ENCODE results near the gene SATB2.

The SATB2 gene

DNA sequence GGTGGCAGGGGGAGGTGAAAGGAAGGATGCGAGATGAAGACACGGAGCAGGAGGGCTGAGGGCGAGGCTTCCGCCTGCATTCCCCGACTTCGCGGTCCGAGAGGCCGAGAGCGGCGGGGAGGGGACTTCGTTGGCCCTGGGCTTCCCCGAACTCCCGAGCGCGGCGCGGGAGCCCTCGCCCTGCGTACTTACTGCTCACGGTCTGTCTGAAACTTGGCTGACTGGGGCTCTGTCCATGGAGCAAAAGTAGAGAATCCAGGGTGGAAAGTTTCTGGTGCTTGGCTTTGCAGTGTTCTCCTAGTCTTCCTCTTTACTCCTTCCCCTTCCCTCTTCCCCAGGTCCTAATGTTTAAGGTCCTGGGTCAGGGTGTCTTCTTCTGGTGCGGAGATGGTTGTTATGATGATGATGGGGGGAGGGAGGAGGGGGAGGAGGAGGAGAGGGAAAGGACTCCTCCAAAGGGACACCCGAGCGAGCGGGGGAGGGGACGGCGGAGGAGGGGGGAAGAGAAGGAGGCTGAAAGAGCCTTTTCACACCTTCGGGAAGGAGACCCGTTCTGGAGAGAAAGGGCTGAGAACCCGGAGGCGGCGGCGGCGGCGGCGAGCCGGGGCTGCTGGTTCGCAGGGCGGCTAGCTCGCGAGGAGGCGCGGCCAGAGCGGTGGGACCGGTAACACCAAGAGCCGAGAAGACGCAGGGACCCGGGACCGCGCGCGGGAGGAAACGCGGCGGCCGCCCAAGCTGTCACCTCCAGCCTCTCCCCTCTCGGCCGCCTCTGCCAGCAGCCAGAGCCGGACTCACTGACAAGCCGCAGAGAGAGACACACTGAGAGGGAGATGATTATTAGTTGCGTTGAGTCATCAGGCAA, at the start of gene SATB2:
Gene SATB2, minus strand, starts transcription at position 793 of the 862 bp plus-strand sequence. CDS start 1,902 bp downstream, outside the sequence.
- no peak for DNase-seq (ENCODE audit: low read depth)

GRCh38 chr2:199505755-199506403, 48.1 kb upstream of the SATB2 start:
- DNase-seq (ENCODE audit: low read depth), result no peak

- DNase-seq (ENCODE audit: low read depth), result no peak
Measured at GRCh38 chr2:199503148-199503547, 45.4 kb upstream of the SATB2 start.

DNA sequence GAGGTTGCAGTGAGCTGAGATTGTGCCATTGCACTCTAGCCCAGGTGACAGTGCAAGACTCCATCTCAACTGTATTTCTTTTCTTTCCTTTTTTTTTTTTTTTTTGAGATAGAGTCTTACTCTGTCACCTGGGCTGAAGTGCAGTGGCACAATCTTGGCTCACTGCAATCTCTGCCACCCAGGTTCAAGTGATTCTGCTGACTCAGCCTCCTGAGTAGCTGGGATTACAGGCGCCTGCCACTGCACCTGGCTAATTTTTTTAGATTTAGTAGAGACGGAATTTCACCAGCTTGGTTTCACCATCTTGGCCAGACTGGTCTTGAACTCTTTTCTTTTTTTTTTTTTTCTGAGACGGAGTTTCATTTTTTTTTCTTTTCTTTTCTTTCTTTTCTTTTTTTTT, 41.3 kb upstream of the SATB2 start:
- no peak for DNase-seq (ENCODE audit: low read depth)

DNA sequence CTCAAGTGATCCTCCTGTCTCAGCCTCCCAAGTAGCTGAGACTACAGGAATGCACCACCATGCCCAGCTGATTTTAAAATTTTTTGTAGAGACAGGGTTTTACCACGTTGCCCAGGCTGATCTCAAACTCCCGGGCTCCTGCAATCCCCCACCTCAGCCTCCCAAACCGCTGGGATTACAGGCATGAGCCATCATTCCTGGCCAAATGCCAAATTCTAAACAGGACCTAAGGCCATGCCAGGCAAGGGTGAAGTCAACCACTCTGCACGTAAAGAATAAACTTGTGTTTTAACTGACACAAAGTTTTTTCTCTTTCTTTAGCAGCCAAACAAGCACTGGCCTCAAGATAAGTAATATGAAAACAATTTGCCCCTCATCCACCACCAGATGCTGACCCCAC, 37.4 kb upstream of the SATB2 start:
- DNase-seq (ENCODE audit: low read depth), result no peak

DNA sequence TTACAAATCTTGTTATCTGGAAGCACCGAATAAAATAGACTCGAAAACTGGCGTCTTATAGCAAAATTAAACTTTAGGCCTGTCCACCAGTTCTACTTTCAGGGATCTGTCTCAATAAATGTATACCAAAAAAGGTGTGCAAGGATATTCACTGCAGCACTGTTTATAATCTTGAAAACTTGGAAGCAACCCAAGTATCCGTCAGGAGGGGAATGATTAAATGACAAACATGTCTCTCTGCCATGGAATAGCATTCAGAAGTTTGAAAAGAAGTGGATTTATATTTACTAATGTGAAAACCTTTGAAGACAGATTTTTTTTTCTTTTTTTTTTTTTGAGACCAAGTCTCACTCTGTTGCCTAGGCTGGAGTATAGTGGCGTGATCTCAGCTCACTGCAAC, 32.3 kb upstream of the SATB2 start:
- no peak for DNase-seq (ENCODE audit: low read depth)

- no peak for DNase-seq (ENCODE audit: low read depth)
Measured at GRCh38 chr2:199488772-199489400, 31.1 kb upstream of the SATB2 start.

GRCh38 chr2:199485732-199486335, 28.1 kb upstream of the SATB2 start:
- DNase-seq (ENCODE audit: low read depth), result no peak

DNA sequence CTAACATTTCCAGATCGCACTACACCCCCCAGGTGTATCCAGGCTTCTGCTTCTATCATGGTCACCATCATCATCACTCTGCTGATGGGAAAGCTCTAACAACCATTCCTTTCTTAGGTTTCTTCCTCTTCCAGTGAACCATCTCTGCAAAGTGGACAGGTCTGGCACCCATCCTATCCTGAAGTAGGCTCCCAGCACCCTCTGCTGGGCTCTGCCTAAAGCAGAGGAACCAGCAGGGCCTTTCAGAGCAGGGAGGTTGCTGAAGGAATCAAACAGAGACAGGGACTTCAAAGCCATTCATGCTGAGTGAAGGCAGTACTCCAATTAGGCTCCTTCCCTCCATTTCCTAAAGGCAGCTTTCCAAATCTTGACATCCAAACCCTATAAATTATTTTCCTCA, 27.2 kb upstream of the SATB2 start:
- no peak for DNase-seq (ENCODE audit: low read depth)

DNA sequence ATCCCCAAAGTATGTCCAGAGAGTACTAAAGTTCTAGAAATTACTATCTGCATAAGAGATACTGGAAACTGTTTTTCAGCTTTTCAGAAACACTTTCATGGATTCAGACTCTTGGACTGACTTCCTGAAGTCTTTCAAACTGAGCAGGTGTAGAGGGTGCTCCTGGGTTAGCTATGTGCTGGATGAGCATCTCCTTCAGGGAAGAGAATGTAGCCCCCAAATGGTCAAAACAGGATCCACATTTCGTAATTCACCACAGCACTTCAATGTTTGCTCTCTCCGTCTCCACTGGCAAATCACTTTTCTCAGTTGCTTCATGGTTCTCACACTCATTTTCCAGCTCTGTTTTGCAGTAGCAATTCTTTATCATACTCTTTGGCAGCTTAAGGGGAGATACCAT, 23.2 kb upstream of the SATB2 start:
- no peak for DNase-seq (ENCODE audit: low read depth)

DNA sequence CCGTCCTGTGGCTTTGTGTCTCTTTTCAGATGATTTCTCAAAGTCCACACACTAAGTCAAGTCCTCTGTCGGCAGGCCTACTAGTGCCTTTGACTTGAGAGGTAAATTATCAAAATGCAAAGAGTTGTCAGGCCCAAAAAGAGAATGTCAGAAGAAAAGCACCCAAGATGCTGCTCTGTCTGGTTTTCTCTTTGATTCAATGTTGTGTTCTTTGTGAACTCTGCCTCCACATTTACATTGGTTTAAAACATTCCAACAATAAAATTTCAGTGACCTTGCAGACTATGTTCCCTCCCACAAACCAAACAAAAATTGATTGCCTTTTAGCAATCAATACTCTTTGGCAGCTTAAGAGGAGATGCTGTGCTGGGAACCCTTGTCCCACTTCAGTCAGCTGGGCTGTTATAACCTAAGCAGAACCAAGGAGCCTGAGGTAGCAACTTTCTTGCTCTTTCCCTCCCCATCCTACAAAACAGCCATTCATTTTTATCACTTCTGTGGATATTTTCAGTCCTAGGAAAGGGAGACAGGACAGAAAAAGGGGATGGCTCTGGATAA, 19.6 kb upstream of the SATB2 start:
- no peak for DNase-seq (ENCODE audit: low read depth)

GRCh38 chr2:199471443-199472057, 13.8 kb upstream of the SATB2 start:
- no peak for DNase-seq (ENCODE audit: low read depth)

DNA sequence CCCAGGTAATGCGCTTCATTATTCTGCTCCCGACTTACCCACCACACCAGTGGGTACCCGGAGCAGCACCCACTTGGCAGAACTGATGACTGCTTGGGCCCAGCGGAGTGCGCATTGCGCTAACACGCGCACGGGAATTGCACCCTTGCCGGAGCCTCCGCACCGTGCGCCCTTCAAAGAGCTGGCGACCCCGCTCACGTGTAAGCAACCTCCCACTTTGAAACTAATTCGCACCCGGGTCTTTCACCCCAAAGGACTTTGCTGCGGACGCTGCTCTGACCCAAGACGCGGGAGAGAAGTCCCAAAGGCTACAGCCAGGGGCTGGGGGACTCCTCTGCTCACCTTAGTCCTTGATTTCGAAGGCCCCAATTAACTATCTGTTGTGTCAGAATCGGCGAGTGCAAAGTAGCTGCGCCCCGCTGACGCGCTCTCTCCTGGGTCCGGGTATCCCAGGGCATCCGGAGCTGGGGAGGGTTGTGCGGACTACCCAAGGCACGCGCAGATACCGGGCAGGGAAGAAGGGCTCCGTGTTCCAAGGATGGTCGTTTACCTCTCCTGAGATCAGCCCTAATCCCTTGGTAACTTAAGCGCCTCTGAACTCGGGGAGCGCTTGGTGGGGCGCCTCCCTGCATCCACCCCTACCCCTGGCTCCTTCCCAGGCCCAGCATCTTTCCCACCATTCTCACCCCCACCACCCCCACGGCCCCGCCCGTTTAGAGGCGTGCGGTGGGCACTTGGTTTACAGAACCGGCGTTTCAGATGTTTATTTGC, 13.1 kb upstream of the SATB2 start:
- no peak for DNase-seq (ENCODE audit: low read depth)

DNA sequence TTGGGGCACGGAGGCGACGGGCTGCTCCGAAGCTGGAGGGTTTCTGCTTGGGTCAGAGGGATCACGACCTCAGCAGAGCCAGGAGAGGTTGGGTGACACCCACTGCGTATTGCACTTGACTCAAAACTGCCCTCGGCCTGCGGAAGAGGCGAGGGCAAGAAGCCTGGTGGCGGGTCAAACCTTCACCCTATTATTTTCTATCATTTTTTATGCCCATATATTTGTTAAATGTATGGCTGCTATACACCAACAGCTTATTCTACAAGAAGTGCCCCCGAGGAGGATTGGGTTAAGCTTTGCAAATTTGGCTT, 12.6 kb upstream of the SATB2 start:
- DNase-seq (ENCODE audit: low read depth), result no peak

DNA sequence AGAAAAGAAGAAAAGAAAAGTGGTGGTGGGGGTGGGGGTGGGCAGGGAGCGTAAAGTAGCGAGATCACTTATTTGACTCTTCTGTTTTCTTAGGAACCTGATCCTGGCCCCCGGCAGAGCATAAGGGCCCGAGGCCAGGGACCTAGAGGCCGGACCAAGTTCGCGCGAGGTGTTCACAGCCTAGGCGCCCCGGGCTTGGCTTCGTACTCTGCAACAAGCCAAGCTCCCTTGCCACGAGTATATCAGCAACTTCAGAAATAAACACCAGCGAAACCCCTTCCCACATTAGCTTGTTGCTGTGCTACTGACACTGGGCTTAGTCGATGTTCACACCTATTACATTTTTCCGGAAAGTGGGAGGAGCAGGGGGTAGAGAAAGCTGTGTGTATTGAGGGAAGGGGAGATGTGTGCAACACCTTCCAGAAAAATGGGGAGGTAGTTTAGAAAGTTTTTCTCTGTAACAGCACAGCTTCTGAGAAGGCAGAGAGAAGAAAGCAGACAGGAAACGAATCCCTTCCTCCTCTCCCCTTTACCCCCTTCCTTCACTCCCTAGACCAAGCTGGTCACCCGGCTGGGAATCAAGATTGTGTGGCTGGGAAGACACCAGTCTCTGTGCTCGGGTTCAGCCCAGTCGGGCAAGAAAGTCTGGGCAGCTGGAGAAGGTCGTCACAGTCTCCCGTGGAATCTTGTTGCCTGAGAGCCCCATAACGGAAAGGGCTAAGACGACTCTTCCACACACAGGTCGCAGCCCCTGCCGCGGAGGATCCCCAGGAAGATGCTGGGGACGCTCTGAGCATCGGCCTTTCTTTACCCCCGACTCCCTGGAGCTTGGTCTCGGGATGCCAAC, 12.0 kb upstream of the SATB2 start:
- no peak for DNase-seq (ENCODE audit: low read depth)

- DNase-seq (ENCODE audit: low read depth), result no peak
Measured at GRCh38 chr2:199468561-199469513, 11.1 kb upstream of the SATB2 start.

DNA sequence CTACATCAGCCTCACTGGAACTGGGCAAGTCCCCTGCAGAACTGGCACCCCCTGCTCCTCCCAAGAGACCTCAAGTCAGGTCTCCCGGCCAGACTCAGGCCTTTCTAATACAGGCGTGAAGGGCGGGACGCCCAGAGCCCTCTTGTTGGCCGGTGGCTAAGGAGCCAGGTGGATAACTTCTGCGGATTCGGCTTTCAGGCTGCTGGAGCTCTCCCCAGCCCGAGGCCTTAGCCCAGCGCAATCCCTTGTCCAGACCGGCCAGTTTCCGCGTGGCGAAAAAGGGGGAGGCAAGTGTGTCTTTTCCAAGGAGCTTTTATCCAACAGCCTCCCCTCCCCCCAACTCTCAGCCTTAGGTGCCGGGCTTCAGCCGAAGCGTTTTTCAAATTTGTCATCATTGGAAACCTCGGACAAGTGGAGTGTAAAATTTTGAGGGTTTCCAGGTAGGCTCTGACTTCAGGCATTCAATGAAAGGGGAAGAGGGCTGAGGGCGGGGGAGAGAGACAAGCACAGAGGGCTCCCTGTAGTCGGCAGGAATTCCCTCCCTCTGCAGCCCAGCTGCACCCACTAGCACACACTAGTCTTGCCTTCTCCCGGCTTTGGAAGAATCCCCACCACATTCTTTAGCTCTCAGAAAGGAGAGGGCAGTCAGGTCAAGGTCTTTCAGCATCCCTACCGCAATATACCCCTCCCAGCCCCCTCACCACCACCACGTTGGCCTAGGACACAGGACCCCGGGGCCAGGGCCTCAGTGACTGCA, 9.5 kb upstream of the SATB2 start:
- no peak for DNase-seq (ENCODE audit: low read depth)

DNA sequence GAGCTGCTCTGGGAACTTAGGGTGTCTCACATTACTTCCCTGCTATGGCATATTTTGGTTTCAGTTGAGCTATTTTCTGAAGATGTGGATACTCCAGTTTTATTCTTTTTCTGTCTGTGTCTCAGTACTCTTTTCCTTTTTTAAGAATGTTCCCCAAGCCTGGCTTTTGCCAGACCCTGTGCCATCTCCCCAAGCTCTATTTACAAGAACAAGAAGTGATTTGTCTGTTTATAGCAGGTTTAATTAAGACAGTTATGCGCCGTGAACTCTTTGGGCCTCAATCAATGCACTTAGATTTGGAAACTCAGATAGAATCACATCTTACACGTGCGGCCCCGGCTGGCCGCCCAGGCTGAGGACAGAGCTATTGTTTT, 8.9 kb upstream of the SATB2 start:
- no peak for DNase-seq (ENCODE audit: low read depth)
